Glomerular visceral epithelial cell (primary cell): ENCODE results near the gene PTPRD.
"Not testable (repeated sequence)": the region's sequence is repeated elsewhere in the genome, so short reads cannot be mapped to it uniquely, and the experiment has no call there.

Experiments
- DNase-seq: peaks from one replicate; pipeline ENCODE4 v3.0.0-alpha.2; 2016; ENCODE audit errors: extremely low spot score

PTPRD gene

DNA sequence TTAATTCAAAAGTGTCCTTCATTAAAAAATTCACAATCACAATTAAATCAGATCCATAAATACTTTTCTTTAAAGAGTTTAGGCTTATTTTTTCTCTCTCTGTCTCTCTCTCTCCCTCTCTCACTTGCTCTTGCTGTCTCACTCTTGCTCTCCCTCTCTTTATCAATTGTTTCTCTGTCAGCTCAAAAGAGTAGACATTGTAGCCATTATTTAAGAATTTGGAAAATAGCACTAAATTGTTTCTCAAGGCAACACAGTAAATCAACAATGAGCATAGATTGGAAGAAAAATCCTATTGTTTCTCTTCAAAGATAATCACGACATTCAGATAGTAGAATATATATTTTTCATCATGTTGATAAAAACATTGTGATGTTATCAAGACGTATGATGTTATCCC lies 1114.0 kb downstream of the PTPRD start:
- no peak for DNase-seq

DNA sequence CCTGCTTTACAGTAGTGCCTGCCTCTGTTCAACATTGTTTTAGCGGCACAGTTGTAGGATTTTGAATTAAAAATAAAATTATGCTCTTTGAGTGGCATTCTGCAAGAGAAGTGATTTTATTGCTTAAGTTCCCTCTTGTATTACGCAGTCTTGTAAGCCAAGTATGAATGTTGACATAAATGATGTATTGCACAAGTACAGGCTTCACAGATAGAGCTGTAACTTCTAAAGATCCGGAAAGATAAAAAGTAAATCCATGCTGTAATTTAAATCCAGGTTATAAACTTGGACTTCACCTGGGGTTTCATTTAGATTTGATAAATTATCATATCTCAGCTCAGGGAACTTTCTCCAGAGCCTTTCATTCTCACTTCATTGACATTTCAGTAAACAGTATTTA lies 1114.7 kb downstream of the PTPRD start:
- no peak for DNase-seq

DNA sequence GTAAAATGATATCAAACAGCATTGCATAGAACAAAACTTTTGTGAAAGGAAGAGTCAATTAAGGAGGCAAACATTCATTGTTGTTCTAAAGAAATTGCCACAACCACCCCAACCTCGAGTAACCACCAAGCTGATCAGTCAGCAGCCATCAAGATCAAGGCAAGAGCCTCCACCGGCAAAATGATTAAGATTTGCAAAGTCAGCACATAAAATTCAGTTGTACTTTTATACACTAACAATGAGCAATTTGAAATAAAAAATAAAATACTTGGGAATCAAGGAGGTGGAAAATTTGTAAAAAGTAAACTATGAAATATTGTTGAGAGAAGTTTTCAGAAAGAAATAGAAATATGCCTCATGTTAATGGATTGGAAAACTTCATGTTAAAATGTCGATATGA lies 1118.5 kb downstream of the PTPRD start:
- no peak for DNase-seq

DNA sequence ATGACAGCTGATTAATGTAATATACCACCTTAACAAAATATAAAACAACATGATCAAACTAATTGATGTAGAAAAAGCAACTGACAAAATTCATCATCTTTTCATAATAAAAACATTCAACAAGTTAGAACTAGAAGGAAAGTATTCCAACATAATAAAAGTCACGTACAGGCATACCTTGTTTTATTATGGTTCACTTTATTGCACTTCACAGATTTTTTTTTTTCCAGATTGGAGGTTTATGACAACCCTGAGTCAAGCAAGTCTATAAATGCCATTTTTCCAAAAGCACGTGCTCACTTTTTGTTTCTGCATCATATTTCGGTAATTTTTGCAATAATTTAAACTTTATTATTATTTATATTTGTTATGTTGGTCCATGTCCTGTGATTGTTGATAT lies 1120.3 kb downstream of the PTPRD start:
- DNase-seq = no peak

GRCh38 chr9:9489183-9489582 lies 1123.6 kb downstream of the PTPRD start:
- no peak for DNase-seq

DNA sequence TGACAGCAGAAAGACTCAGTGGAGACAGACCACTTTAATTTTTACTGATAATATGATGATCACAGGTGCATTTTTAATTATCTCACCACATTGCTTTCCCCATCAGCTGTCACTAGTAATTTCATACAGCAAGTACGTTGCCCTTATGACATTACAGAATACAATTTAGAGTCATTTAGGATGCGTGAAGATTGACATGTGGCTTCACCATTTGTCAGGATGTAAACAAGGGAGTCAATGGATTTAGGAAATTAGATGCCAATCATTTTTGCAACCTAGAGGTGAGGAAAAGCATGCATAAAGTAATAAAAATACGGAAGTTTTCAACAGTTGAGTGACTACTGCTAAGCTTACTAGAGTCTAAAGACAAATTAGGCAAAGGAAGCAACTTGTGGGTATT lies 1129.6 kb downstream of the PTPRD start:
- no peak for DNase-seq

DNA sequence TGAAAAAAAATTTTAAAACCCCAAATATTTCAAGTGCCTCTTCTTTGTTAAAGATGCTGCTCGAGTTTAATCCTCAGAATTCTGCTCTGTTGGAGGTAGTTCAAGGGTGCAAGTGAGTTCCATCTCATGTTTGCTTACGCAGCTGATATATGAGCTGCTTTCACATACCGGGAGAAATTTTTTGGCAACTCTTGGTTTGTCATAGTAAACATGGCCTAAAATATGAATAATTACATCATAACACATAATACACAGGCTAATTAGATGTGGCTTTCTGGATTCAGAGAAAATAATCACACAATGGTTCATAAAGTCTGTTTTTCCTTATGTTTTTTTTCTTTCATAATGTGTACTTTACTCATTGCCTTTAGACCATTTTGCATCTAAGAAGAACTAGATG lies 1134.1 kb downstream of the PTPRD start:
- no peak for DNase-seq

DNA sequence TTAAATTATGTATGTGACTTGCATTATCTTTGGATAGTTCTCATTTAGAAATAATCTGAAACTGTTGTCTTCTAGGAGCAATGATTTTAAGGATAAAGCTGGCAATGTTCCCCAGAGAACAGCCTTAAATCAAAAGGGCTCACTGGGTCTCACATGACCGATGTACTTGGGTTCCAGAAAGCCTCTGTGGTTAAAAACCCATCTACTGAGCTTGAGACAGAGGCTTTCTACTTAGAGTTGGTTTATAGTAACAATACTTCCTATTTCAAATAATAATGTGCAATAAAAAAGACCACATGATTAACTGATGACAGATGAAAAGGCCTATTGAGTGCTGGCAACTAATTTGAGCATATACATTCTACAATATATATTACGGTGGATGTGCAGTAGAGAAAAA lies 1143.5 kb downstream of the PTPRD start:
- DNase-seq = no peak

DNA sequence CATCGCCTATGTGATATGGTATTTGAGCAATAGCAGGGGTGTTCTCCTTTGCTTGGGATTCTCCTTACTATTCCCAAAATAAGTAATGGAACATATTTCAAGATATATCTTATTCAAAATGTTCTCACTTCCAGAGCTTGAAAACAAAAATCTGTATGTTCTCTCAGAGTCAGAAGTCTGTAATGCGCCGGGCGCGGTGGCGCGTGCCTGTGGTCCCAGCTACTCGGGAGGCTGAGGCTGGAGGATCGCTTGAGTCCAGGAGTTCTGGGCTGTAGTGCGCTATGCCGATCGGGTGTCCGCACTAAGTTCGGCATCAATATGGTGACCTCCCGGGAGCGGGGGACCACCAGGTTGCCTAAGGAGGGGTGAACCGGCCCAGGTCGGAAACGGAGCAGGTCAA lies 1170.9 kb downstream of the PTPRD start:
- DNase-seq = not testable (repeated sequence)

- DNase-seq = no peak
Measured at GRCh38 chr9:9437641-9438040, 1175.2 kb downstream of the PTPRD start.

- not testable (repeated sequence) for DNase-seq
Measured at GRCh38 chr9:9426454-9426853, 1186.3 kb downstream of the PTPRD start.

- no peak for DNase-seq
Measured at GRCh38 chr9:9412241-9412640, 1200.6 kb downstream of the PTPRD start.

GRCh38 chr9:9410736-9411135 lies 1202.1 kb downstream of the PTPRD start:
- DNase-seq = no peak

DNA sequence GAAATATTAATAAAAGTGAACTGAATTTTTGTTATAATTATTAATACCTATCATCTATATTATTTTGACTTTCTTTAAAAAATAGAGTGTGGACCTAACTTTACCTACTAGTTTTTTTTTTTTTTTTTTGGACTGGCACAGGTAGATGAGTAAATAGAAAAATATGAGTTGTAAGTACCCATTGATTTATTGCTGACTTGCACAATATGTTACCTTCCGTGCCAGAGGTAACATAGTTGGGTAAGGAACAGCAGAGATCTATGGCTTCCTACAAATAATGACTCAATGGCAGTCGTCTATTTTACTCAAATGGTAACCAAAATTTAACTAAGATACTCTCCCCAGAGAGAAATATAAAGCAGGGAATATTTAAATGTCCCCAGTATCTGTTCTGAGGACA lies 1212.8 kb downstream of the PTPRD start:
- no peak for DNase-seq

DNA sequence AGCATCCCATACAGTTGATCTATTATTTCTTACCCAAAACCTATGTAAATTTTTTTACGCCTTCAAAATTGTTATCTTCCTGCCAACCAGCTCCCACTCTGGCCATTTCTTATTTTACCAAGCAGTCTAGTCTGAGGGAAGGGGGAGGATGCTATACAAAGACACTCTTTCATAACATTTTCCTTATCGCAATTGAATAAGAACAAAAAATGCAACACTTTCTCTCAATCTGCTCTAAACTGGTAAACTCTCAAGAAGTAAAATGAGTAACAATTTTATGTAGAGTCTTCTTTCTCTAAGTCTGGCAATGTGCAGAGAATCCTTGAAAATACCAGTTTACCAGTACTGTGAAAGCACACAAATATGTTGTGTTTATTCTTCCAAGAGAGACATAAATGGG lies 1216.3 kb downstream of the PTPRD start:
- DNase-seq = no peak

DNA sequence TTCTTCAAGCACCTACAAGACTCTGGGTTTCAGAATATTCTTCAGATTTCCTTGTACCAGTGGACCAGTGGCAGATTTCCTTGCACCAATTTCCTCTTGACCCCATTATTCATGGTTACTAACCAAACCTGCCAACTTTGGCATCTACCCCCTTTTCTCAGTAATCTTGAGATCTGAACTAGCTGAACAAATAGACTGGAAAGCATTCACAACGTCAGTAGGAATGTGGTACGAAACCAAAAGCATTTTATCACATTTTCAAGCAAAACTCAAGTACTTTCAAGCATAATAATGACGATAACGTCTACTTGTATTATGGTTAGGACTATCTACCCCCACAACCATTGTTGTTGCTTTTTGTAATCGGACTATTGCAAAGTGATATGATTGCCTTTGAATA lies 1217.3 kb downstream of the PTPRD start:
- DNase-seq = no peak

- DNase-seq = no peak
Measured at GRCh38 chr9:9392755-9393154, 1220.0 kb downstream of the PTPRD start.

- no peak for DNase-seq
Measured at GRCh38 chr9:9389904-9390303, 1222.9 kb downstream of the PTPRD start.

GRCh38 chr9:9387511-9388115 lies 1225.2 kb downstream of the PTPRD start:
- DNase-seq = no peak

DNA sequence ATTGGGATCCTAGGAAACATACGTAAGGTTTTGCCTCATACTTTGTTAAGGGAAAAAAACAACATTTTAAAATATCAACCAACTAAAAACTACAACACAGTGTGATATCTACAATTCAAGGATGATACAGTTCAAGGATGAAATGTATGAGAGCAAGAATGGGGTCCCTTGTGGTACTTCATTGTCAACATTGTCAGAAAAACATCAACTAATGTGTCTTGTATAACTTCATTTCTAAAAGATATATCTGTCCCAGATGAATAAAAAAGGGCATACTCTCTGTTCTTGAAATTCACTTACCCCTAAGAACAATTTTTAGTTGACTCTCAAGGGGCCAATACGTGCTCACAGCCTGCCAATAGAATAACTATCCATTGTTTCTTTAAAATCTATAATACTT lies 1250.5 kb downstream of the PTPRD start:
- no peak for DNase-seq

DNA sequence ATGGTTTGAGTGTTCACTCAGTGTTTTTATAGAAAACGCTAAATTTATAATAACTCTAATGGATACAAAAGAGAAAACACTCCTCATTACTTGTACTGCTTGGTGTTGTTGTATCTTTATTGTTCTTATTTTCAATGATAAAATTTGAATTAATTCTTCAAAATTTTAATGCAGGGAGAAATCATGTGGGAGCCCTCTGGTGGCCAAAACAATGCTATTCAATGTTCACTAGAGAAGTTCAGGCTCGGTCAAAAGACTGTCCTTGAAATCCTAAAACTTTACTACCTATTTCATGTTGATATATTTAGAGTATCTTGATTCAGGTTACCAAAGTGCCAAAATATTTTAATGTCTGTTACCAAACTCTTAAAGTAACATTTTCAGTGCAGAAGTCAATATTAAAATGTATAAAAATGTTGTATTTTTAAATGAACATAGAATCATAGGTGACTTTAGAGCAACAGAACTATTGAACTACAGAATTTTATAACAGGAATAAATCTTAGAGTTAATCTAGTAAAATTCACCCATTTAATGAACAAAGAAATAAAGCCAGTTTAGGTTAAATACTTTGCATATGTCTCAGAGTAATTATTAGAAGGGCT lies 1259.8 kb downstream of the PTPRD start:
- DNase-seq = no peak

DNA sequence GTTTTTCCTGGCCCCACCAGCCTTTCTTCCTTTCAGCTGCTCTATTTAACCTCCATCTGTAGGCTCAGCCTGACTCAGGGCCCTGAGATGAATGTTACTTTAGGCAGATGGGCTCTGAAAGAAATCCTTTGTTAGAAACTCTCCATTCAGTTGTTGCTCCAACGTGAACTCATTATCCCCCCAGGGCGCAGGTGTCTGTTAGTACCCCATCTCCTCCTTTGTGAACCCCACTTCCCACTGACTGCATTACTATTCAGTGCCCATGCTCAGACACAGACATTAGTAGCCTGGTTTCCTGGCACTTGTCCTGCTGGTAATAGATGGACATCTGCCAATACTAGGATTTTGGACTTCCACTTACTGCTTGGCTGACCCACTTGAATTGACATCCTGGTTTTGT lies 1271.6 kb downstream of the PTPRD start:
- DNase-seq = no peak

GRCh38 chr9:9337129-9337528 lies 1275.7 kb downstream of the PTPRD start:
- DNase-seq = no peak

DNA sequence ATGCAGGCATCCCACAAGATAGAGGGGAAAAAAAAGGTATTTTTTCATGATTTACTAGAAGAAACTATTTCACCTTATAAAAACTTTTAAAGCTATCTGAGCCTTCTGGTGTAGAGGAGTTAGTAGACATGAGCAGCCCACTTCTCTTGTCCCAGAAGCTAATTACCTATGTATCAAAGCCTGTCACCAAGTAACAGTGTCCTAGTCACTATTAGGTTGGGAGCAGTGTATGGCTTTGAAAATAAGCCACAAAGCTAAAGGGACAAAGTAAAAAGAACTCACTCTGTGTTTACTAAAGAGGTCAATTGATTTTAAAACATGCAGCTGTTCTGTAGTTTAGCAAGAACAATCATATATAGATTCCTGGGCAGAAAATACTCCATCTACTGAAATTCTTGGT lies 1286.1 kb downstream of the PTPRD start:
- DNase-seq = no peak
